ENCODE data around the gene GNAI3.

The GNAI3 gene

DNA sequence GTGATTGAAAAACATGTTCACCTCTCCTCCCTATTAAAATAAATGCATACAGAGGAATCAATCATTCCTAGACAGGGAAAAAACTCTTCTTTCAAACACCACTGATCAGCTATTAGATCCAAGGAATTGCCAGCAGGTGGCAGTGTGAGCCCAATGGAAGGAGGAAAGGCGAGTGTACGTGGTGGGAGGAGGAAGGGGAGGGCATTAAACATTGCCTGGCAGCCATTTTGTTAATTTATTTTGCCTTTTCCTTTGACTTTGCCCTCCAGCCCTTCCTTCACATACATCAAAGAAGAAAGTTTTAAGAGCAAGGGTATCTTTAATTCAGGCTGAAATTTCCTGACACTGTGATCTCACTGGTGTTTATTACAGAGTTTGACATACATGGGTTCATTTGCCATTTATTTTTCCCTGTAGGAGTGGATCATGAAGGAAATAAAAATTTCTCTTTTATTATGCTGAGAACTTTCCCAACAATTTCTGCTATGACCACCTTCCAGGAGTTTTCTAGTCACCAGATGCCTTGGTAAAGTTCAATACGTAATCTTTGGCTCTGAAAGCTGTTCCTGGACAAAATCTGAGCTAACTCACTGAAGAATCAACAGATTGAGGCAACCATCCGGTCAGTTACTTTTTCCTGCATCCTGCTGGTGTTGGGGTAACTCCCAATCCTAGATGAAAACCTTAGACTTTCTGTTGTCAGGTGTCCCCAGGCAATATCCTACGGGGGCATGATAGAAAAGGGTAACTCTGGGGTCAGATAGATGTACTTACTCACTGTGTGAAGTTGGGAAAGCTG lies 1.9 kb upstream of the GNAI3 start:
- TF ChIP-seq, protein P1, sequence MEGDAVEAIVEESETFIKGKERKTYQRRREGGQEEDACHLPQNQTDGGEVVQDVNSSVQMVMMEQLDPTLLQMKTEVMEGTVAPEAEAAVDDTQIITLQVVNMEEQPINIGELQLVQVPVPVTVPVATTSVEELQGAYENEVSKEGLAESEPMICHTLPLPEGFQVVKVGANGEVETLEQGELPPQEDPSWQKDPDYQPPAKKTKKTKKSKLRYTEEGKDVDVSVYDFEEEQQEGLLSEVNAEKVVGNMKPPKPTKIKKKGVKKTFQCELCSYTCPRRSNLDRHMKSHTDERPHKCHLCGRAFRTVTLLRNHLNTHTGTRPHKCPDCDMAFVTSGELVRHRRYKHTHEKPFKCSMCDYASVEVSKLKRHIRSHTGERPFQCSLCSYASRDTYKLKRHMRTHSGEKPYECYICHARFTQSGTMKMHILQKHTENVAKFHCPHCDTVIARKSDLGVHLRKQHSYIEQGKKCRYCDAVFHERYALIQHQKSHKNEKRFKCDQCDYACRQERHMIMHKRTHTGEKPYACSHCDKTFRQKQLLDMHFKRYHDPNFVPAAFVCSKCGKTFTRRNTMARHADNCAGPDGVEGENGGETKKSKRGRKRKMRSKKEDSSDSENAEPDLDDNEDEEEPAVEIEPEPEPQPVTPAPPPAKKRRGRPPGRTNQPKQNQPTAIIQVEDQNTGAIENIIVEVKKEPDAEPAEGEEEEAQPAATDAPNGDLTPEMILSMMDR (IDR thresholded peaks at IDR 0.05; ENCODE audit: control insufficient read depth, insufficient read depth, low read depth, low read length, missing control alignments), result peak; percentile 78
- peak; percentile 54 for DNase-seq (ENCODE audit: low read depth)
- H3K4me3 ChIP-seq (ENCODE audit: control insufficient read depth, low read depth, low read length), result peak overlapping the region; percentile 94

DNA sequence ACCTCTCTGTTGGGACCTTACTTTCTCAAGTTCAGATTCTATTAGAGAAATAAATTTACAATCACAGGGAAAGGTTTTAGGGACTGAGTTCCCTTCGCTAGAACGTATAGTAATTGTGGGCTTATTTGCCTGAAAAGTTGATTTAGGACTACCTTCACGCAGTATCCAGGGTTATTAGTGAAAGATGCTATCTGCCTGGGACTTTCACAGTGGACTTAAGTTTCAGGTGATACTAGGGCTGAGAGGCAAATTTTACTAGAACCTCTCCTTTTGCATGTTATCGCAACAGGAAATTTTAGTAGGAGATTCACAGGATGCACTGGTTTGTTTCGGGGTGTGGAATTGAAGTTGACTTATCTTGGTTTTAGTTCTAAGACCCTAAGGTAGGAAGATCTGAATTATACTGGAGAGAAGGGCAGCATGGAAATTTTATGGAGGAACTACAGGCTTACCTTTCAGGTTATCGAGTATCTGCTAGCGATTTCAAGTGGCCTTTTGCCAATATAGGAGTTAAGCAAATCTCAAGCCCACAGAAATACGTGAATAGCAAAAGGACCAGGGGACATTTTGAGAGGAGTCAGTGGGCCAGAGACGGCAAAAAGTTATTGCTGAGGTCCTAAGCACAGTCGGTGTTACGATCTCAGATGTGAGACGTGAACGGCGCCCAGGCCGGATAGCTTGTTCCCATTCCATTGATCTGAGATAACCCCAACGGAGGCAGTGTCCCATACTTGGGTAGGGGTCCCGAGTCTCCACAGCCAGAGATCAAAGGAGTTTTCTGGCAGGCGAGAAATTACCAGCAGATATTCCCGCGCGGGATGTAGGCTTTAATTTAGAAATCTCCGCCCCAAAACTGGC lies 723 bp upstream of the GNAI3 start:
- peak overlapping the region; percentile 94 for H3K4me3 ChIP-seq (ENCODE audit: control insufficient read depth, low read depth, low read length)
- DNase-seq (ENCODE audit: low read depth), result no peak
- TF ChIP-seq, protein P1 (IDR thresholded peaks at IDR 0.05; ENCODE audit: control insufficient read depth, insufficient read depth, low read depth, low read length, missing control alignments), result no peak

DNA sequence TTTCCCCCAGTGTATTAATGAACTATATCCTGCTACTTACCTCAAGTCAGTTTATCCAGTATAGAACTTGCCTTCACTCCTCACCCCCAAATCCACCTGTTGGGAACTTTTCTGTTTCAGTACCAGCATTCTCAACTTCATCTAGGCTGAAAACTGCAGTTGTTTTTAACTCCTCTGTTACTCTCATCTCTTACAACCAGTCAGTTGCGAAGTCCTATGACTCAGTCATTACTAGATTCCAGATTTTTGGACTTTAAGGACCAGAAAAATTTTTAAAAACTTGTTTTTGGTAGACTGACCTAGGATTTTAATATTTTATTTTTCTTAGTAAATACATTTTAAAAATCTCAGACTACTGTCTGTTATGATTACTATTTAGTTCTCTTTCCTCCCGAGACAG lies 8.1 kb downstream of the GNAI3 start:
- DNase-seq (ENCODE audit: low read depth), result no peak
- no peak overlapping the region for H3K4me3 ChIP-seq (ENCODE audit: control insufficient read depth, low read depth, low read length)
- TF ChIP-seq, protein P1 (IDR thresholded peaks at IDR 0.05; ENCODE audit: control insufficient read depth, insufficient read depth, low read depth, low read length, missing control alignments), result no peak

DNA sequence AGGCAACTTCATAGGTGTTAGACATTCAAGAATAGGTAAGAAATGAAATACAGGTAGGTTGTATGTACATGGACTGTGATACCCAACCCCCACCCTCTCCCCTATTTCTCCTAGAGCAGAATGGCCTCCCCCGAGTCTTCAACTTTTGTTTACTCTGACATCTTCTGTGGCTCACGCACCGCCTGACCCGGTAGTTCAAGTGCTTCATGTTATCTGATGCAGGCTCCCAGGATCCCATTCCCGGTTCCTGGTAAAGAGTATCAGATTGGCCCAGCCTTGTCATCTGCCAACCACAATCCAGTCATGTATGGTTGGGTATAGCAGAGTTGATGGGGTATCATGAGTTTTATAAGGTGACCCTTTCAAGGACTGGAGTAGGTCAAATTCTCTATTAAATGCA lies 9.1 kb downstream of the GNAI3 start:
- no peak overlapping the region for H3K4me3 ChIP-seq (ENCODE audit: control insufficient read depth, low read depth, low read length)
- DNase-seq (ENCODE audit: low read depth), result no peak
- TF ChIP-seq, protein P1 (IDR thresholded peaks at IDR 0.05; ENCODE audit: control insufficient read depth, insufficient read depth, low read depth, low read length, missing control alignments), result no peak

DNA sequence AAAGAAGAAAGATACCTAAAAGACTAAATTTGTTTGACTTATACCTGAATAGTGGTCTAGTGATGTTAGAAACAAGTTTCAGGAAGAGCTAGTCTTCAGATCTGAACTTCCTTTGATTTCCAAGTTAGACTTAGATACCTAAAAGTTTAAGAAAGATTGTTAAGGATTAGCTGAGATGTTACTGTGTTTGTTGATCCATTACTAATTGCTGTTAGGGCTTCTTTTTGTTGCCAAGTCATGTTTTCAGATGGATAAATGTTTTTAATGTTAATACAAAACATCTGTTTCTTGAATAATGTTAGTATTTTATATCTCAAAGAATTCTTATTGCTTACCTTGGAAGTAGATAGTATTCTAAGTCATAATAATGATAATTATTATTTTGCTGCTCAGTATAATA lies 11.6 kb downstream of the GNAI3 start:
- no peak for DNase-seq (ENCODE audit: low read depth)
- TF ChIP-seq, protein P1 (IDR thresholded peaks at IDR 0.05; ENCODE audit: control insufficient read depth, insufficient read depth, low read depth, low read length, missing control alignments), result no peak

DNA sequence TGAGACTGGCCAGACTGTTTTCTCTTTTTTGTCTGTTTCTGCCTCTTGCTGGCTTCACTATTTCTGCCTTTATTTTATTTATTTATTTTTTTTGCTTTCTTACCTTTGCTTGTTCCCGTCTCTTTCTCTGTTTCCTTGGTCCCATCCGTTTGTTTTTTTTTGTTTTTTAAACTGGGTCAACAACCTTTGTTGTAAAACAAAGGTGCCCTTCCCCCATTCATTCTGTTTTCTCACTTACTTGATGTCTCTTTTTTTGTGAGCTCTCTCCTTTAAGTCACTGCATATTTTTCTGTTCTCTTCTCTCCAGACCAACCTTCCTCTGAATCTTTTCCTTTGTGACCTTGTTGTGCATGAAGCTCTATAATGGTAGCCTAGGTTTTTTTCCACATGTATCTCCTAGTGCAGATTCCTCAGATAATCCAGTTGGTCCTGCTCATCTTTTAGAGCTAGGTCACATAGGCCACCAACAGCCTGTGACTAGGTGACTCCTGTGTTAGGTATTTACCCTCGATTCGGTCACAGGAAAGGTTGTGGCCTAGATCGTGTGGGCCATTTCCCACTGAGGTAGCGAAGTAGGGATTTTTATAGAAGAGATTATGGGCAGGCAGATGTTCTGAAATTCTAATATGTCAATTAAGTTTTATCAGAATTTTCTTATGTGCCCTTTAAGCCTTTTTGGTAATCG lies 15.9 kb downstream of the GNAI3 start:
- no peak for DNase-seq (ENCODE audit: low read depth)
- TF ChIP-seq, protein P1 (IDR thresholded peaks at IDR 0.05; ENCODE audit: control insufficient read depth, insufficient read depth, low read depth, low read length, missing control alignments), result no peak
- no peak overlapping the region for H3K4me3 ChIP-seq (ENCODE audit: control insufficient read depth, low read depth, low read length)

More for the DNA sequence above, 11.6 kb downstream of the GNAI3 start:
- no peak overlapping the region for H3K4me3 ChIP-seq (ENCODE audit: control insufficient read depth, low read depth, low read length)

Measured in AG09309 (cell line).